HUES6 (cell line): Measurements from ENCODE around the gene NAA30.
"Not testable (repeated sequence)": the region's sequence is repeated elsewhere in the genome, so short reads cannot be mapped to it uniquely, and the experiment has no call there.

Source experiments
- H3K27ac ChIP-seq: 2 replicates; pipeline ENCODE4 v1.7.0; 2013; ENCODE audit warnings: low read depth, mild to moderate bottlenecking, low read length, inconsistent platforms
- H3K27me3 ChIP-seq: 2 replicates; pipeline ENCODE4 v1.6.1; 2013; ENCODE audit warnings: low read length; ENCODE audit not compliant: control insufficient read depth, insufficient read depth
- H3K36me3 ChIP-seq: 2 replicates; pipeline ENCODE4 v1.6.1; 2013; ENCODE audit warnings: low read length; ENCODE audit not compliant: control insufficient read depth, insufficient read depth
- H3K4me1 ChIP-seq: 2 replicates; pipeline ENCODE4 v1.6.1; 2013; ENCODE audit warnings: low read length; ENCODE audit not compliant: control insufficient read depth, insufficient read depth
- H3K4me3 ChIP-seq: 2 replicates; pipeline ENCODE4 v1.5.1; 2013; ENCODE audit warnings: low read depth, low read length
- H3K9ac ChIP-seq: one replicate; pipeline ENCODE4 v1.6.1; 2013; ENCODE audit warnings: mild to moderate bottlenecking, low read length
- H3K9me3 ChIP-seq: 2 replicates; pipeline ENCODE4 v1.6.1; 2013; ENCODE audit warnings: low read depth, low read length; ENCODE audit not compliant: control insufficient read depth, insufficient read depth

The NAA30 gene

GRCh38 chr14:57390037-57390805 lies at the start of gene NAA30:
NAA30 (plus strand) TSS chr14:57390586; CDS start chr14:57390958, 372 bp downstream.
- peaks cover 4% of the 10 kb centered on the region; the same call in 1 of the 2 replicates for H3K36me3 ChIP-seq
- H3K27me3 ChIP-seq: no peaks in the 10 kb centered on the region
- peaks cover 15% of the 10 kb centered on the region for H3K4me1 ChIP-seq
- H3K27ac ChIP-seq: peak within 1 kb of the TSS; percentile 81; the same call in 1 of the 2 replicates
- H3K9ac ChIP-seq: peak within 1 kb of the TSS; percentile 90
- H3K4me3 ChIP-seq: peak within 1 kb of the TSS; percentile 83
- no peaks in the 10 kb centered on the region for H3K9me3 ChIP-seq

GRCh38 chr14:57343545-57344297 lies 46.7 kb upstream of the NAA30 start:
- H3K9ac ChIP-seq: peak overlapping the region; percentile 68
- H3K9me3 ChIP-seq, H3K4me1 ChIP-seq, H3K36me3 ChIP-seq, H3K27me3 ChIP-seq: not testable (repeated sequence)
- peak overlapping the region; percentile 53; the same call in 1 of the 2 replicates for H3K27ac ChIP-seq
- H3K4me3 ChIP-seq: peak overlapping the region; percentile 57

- H3K27me3 ChIP-seq: no peaks in the 10 kb centered on the region
- no peaks in the 10 kb centered on the region for H3K36me3 ChIP-seq
- no peak overlapping the region for H3K4me3 ChIP-seq
- peaks cover 9% of the 10 kb centered on the region for H3K9me3 ChIP-seq
- no peak overlapping the region for H3K9ac ChIP-seq
- H3K27ac ChIP-seq: no peak overlapping the region
- H3K4me1 ChIP-seq: no peaks in the 10 kb centered on the region
These were observed 45.3 kb upstream of the NAA30 start for GRCh38 chr14:57345106-57345505.

GRCh38 chr14:57346741-57347140 lies 43.6 kb upstream of the NAA30 start:
- H3K9me3 ChIP-seq: peaks cover 9% of the 10 kb centered on the region
- H3K9ac ChIP-seq: no peak overlapping the region
- H3K27me3 ChIP-seq: no peaks in the 10 kb centered on the region
- H3K27ac ChIP-seq: no peak overlapping the region
- H3K4me1 ChIP-seq: no peaks in the 10 kb centered on the region
- no peak overlapping the region for H3K4me3 ChIP-seq
- H3K36me3 ChIP-seq: no peaks in the 10 kb centered on the region

- no peaks in the 10 kb centered on the region for H3K27me3 ChIP-seq
- H3K4me3 ChIP-seq: no peak overlapping the region
- peaks cover 4% of the 10 kb centered on the region; the same call in 1 of the 2 replicates for H3K9me3 ChIP-seq
- H3K9ac ChIP-seq: no peak overlapping the region
- no peak overlapping the region for H3K27ac ChIP-seq
- no peaks in the 10 kb centered on the region for H3K36me3 ChIP-seq
- no peaks in the 10 kb centered on the region for H3K4me1 ChIP-seq
These were observed 37.8 kb upstream of the NAA30 start for GRCh38 chr14:57352396-57353170.

GRCh38 chr14:57355081-57355800 lies 35.1 kb upstream of the NAA30 start:
- no peaks in the 10 kb centered on the region for H3K4me1 ChIP-seq
- no peaks in the 10 kb centered on the region for H3K36me3 ChIP-seq
- H3K27me3 ChIP-seq: no peaks in the 10 kb centered on the region
- H3K9me3 ChIP-seq: no peaks in the 10 kb centered on the region
- no peak overlapping the region for H3K27ac ChIP-seq
- H3K4me3 ChIP-seq: no peak overlapping the region
- no peak overlapping the region for H3K9ac ChIP-seq

- peaks cover 26% of the 10 kb centered on the region for H3K4me1 ChIP-seq
- no peaks in the 10 kb centered on the region for H3K9me3 ChIP-seq
- H3K27me3 ChIP-seq: no peaks in the 10 kb centered on the region
- no peaks in the 10 kb centered on the region for H3K36me3 ChIP-seq
- H3K27ac ChIP-seq: peak overlapping the region; percentile 66; the same call in 1 of the 2 replicates
- no peak overlapping the region for H3K9ac ChIP-seq
- no peak overlapping the region for H3K4me3 ChIP-seq
These were observed 28.0 kb upstream of the NAA30 start for GRCh38 chr14:57362361-57362760.

GRCh38 chr14:57364659-57365450 lies 25.5 kb upstream of the NAA30 start:
- no peaks in the 10 kb centered on the region for H3K9me3 ChIP-seq
- no peak overlapping the region for H3K4me3 ChIP-seq
- no peaks in the 10 kb centered on the region for H3K36me3 ChIP-seq

GRCh38 chr14:57370187-57370586 lies 20.2 kb upstream of the NAA30 start:
- not testable (repeated sequence) for H3K27me3 ChIP-seq, H3K27ac ChIP-seq, H3K36me3 ChIP-seq, H3K9me3 ChIP-seq, H3K9ac ChIP-seq, H3K4me3 ChIP-seq
- peaks cover 10% of the 10 kb centered on the region for H3K4me1 ChIP-seq

More at GRCh38 chr14:57364659-57365450, 25.5 kb upstream of the NAA30 start:
- Histone ChIP-seq H3K27ac (no peak overlapping the region), H3K9ac (peak overlapping the region; percentile 46), H3K4me1 (peaks cover 26% of the 10 kb centered on the region), H3K27me3 (no peaks in the 10 kb centered on the region)

GRCh38 chr14:57371013-57371412 lies 19.4 kb upstream of the NAA30 start:
- H3K27ac ChIP-seq: no peak overlapping the region
- H3K36me3 ChIP-seq: no peaks in the 10 kb centered on the region
- H3K9me3 ChIP-seq: no peaks in the 10 kb centered on the region; the same call in 1 of the 2 replicates
- no peak overlapping the region for H3K4me3 ChIP-seq
- peaks cover 11% of the 10 kb centered on the region; the same call in 1 of the 2 replicates for H3K4me1 ChIP-seq
- no peak overlapping the region for H3K9ac ChIP-seq
- no peaks in the 10 kb centered on the region for H3K27me3 ChIP-seq
